GM18502 (cell line): ENCODE measurements around the gene SPDEF.

Experiments used
- ATAC-seq: cut with Tn5 transposase; IDR thresholded peaks from one replicate; pipeline ENCODE4 v1.9.1; 2021; ENCODE audit warnings: mild to moderate bottlenecking; ENCODE audit not compliant: unreplicated experiment, poor library complexity

SPDEF gene

DNA sequence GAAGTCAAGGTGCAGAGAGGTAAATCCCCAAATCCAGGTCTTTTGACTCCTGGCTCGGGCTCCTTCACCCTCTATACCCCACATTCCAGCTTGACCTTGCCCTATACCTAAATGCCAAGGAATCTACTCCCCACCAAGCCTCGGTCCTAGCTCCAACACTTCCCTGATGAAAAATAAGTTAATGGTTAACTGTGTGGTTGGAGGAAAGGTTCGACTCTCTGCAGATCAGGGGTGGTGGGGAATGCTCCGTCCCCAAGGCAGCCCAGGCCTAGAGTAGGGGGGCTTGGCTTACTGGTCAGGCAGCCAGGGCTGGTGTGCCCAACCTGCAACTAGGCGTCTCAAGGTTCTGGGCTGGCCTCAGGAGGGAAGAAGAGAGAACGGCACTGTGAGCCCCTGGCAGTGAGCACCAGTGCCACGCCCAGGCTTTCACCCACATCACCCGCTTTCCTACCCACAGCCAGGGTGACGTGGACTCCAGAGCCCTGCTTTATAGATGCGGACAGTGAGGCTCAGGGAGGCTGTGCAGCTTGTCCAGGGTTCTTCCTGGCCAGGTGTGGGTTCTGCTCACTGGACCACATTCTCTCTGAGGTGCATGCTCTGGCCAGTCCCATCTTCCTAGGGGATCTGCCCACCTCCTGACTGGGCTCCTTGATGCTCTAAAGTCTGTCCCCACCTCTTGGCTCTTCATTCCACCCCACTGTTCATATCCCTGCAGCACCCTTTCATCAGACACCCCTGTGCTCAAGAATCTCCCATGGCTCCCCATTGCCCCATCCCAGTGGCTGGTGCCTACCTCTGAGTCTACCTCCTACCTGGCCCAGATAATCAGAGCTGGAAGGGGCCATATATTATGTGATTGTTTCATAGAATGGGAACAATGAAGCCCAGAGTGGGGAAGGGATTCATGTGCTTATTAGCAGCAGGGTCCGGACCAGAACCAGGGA lies 8.2 kb downstream of the SPDEF start:
- no peak for ATAC-seq

DNA sequence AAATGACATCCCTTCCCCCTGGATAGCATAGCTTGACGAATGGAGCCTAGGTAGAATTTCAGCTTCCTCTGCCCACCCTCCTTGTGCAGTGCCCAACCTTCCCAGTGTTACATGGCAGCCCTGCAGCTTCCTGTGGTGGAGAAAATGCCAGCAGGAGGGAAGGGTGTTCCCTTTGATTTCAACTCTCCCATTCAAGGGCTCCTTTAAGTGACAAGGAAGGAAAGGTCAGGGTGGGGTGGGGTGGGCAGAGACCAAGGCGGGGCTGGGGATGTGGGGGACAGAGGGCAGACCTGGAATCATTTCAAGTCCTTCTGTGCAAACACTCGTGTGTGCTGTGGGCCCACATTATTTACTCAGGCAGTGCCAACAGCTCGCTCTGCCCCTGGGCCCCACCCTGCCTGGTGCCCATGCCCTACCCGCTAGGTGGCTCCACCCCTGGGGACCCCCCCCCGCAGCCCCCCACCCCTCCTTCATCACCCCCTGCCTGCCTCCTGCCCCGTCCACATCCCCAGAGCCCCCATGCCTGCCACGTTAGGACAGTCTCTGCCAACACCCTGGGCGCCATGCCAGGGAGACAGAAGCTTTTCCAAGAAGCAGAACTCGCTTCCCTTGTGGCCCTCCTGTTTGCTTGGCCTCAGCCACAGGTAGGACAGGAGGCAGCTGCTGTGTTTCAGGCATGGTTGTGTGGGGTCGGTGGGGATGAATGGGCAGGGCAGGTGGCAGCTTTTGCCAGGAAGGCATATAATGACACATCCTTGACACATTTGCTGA lies 9.4 kb downstream of the SPDEF start:
- no peak for ATAC-seq

DNA sequence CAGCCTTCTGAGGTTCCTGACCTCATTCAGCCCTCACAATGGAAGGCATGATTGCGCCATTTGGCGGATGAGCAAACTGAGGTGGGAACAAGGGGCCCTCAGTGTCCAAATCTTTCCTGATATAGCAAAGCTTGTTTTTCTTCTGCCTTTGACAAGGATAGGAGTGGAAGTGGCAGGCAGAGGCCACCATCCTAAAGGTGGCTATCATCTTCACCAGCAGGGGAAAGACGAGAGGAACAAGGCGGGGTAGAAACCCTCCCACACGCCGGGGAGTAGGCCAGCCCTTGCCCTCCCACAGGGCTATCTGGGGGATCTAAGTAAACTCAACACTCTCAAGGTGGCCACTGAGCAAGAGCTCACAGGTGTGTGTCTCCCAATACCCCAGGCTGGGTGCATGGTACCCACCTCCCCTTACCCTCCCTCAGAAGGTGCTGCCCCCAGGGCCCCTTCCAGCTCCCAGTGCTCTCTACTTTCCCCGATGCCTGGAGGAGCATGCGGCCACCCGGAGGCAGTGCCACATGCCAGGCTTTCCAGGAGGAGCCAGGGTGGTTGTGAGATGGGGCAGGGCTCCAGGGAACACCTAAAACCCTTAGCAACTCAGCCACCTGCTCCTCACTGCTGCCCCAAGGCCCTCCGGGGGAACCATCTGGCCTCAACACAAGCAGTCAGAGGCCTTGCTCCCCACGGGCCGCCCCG lies 11.2 kb downstream of the SPDEF start:
- ATAC-seq, result no peak

DNA sequence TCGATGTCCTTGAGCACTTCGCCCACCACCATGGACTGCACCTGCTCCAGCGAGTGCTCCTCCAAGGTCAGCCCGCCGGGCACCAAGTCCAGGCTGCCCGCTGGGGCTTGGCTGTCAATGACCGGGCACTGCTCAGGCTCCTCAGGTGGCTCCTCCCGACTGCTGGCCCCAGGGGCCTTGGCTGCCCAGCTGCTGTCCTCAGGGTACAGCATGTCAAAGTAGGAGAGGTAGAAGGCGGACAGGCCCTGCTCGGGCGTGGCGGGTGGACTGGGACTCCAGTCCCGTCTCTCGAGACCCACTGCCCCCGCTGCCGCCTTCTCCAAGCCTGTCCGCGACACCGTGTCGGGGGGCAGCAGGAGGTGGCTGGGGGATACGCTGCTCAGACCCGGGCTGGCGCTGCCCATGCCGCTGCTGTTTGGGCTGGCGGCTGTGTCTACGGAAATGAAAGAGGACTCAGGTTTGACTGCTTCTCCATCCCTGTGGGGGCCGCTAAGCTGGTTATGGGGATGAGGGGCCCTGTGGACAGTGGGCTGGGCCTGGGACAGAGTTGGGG lies 12.0 kb downstream of the SPDEF start:
- ATAC-seq, result no peak

DNA sequence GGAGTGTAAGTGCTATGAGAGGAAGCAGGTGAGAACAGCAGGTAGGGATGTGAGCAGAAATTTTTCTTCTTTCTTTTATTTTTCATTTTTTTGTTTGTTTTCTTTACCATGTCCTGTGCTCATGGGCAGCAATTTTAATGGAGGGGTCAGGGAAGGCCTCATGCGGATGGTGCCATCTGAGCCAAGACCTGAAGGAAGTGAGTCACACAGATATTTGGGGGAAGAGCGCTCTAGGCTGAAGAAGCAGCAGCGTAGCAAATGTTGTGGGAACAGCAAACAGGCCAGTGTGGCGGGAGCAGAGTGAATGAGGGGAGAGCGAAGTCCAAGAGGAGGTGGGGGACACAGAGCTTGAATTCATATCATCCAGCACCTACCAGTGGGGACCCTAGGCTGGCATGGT lies 12.7 kb downstream of the SPDEF start:
- ATAC-seq, result no peak

DNA sequence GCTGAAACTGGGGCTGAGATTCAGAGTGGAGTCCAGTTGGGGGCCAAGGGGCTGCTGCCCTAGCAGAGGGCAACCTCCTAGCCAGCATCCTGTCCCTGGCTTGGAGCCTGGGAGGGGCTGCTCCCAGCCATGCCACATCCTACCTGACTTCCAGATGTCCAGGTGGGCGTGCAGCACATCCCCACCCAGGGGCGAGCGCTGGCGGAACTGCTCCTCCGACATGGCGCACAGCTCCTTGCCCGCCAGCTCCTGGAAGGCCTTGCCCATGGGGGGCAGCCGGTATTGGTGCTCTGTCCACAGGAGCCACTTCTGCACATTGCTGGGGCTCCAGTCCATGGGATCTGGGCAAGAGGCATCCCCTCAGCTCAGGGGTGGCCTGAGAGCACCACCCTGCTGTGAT lies 15.3 kb downstream of the SPDEF start:
- no peak for ATAC-seq

DNA sequence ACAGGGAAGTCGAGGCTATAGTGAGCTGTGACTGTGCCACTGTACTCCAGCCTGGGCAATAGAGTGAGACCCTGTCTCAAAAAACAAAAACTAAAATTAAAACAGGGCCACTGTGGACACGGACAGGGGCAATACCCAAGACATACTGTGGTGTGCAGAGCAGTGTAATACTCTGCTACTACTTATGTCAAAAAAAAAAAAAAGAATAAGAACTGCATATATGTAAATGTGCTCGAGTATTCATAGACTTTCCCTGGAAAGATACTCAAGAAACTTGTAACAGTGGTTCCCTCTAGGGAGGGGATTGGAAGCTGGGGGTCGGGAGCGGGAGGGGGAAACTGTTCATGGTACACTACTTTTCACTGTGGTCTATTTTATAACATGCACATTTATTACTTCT lies 15.9 kb downstream of the SPDEF start:
- ATAC-seq, result no peak

DNA sequence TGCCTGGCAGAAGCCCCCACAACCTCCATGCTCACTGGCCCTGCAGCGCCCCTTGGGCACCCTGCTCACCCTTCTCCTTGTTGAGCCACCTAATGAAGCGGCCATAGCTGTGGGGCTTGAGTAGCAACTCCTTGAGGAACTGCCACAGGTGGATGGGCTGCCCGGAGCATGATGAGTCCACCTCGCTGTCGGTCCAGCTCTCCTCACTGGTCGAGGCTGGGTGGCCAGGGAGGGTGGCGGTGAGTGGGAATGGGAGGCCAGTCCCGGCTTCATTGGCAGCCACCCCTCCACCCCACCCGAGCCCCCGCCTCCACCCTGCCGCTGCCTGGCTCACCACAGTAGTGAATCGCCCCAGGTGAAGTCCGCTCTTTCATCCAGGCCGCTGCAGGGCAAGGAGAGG lies 16.9 kb downstream of the SPDEF start:
- ATAC-seq, result no peak

DNA sequence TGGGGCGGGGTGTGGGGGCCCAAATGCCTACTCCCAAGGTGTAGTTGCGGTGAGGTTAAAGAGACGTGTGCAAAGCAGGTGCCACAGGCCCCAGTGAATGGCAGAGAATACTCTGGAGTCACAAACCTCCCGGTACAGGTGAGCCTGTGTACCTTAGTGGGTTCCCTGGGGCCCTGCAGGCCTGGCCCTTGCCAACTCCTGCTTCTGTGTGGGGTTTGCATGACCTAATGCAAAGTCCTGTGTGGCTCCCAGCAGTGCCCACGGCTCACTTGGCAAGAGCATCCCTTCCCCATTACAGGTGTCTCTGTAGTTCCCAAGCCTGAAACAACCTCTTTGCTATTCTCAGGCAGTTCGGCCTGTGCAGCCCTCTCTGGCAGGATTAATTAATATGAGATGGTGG lies 17.5 kb downstream of the SPDEF start:
- no peak for ATAC-seq

DNA sequence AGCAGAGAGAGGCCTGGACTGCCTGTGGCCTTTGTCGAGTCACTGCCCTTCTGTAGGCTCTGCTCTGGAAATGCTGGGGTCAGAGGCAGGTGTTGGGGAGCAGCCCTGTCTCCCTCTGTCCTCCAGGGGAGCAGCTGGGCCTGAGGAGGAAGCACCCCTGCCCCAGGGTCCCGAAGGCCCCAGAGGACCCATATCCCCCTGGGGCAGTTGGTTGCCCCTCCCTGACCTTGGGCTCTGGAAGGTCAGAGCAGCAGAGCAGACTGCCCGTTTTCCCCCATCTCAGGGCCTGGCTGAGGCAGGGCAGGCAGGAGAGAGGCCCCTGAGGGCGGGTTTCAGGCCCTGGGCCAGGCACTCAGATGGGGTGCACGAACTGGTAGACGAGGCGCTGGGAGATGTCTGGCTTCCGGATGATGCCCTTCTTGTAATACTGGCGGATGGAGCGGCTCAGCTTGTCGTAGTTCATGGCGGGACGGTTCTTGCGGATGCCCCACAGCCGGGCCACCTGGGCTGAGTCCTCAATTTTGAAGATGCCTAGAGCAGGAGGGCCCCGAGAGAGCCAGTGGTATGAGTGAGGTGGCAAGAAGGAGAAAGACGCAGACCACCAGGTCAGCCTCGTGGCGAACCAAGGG lies 18.1 kb downstream of the SPDEF start:
- ATAC-seq, result no peak

DNA sequence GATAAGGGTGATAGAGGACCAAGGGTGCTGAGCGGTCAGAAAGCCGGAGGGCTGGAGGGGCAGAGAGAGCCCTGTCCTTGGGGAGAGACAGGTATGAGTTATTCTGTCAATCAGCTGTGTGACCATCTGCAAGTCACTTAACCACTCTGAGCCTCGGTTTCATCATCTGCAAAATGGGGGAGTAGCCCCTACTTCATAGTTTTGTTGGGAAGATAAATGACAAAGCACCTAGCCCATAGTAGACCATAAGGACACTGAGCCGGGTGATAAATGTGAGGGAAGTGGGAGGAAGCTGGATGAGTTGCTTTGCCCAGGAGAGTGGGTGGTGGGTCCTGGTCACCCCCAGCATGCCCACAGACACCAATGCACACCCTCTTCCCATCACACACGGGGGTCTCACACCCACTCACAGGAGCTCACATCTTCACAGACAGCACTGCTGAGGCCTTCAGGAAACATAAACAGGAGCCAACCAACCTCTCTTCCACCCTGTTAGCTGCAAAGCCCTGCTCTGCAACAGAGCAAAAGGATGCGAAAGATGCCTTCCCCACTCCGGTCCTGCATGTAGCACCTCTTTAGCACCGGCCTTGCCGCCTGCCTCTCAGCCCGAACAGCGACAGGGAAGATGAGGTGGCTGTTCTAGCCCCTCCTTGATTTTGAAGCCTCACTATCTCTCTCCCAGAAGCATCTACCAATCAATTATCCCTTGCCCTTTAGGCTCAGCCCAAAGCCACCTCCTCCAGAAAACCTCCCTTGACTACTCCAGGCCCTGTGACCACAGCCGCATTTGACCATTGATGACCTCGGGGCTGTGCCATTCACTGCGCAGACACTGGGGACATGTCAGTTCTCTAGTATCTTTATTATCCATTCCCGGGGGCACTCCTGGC lies 18.9 kb downstream of the SPDEF start:
- ATAC-seq, result no peak

DNA sequence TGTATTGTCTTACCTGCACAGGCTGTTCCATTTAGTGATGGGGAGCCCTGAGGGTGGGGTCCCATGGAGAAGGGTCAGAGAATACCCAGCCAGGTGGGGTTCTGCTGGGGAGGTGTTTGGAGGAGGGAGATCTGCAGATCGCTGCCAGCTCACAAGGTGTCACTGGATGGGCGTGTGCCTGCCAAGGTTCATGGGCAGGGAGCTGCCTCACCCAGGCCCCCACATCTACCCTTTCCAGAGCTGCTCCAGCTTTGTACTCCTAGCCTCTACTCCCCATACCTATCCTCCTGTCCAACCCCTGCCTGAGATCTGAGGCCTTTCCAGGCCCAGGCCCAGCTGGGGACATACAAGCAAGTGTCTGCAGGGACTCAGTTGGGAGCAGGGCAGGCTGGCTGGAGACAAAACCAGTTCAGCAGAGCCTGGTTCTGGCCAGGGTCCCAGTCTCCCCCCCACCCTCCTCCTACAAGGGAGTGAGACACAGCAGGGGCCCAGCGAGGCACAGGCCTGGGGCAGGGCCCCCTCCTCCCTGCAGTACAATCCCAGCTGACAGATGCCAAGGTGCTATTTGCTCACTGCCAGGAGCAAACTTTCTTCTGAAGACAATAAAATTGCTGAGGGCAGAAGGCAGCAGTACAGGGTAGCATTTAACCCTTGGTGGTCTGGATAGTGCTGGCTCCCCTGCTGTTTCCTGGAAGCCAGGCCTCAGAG lies 19.7 kb downstream of the SPDEF start:
- ATAC-seq, result no peak

DNA sequence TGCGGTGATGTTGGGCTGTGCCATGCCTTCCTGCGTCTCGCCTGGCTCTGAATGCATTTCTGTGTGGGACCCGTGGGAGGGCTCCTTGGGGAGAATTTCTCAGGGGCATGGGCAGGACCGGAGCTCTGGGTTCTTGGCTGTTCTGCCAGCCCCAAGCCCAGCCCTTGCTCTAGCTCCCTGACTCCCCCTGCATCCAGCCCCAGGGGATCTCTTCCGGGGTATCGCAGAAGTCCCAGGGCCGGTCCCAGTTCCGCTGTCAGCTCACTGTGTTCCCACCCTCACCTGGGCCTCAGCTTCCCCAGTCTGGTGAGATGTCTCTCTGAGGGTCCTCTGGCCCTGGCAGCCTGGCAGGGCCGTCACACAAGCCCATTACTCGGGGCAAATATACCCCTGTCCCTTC lies 20.5 kb downstream of the SPDEF start:
- no peak for ATAC-seq

DNA sequence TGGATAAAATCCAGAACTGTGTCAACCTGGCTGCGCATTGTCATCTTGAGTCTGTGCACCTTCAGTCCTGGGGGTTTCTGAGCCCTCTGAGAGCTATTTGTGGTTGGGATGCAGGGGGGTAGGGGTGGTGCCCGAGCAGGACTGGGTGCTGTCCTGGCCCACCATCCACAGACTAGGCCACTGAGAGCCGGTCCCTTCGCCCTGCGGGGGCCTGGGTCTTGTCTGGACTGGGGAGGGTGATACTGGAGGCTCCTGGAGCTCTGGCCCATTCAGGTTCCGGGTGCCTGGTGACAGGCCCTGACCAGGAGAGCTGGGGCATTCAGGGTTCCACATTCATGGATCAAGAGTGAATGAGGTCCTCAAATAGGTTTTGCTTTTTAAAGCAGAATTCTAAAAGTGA lies 20.9 kb downstream of the SPDEF start:
- ATAC-seq, result no peak

DNA sequence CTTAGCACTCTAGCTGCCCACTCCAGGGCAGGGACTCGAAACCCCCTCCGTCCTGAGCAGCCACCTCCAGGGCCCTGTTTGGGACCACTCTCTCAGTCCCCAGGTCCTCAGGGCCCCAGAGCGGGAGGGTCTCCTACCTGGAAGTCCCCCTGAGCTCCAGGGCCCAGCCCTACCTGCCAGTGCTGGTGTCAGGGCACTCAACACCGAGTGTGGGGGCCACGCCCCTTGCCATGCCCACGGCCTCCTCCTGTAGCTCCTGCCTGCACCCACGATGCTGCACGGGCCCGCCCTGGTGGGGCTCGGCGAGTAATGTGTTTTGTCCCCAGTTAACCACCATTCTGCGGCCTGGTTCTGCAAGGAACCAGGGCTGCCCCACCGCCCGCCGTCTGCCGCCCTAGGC lies 21.5 kb downstream of the SPDEF start:
- no peak for ATAC-seq

DNA sequence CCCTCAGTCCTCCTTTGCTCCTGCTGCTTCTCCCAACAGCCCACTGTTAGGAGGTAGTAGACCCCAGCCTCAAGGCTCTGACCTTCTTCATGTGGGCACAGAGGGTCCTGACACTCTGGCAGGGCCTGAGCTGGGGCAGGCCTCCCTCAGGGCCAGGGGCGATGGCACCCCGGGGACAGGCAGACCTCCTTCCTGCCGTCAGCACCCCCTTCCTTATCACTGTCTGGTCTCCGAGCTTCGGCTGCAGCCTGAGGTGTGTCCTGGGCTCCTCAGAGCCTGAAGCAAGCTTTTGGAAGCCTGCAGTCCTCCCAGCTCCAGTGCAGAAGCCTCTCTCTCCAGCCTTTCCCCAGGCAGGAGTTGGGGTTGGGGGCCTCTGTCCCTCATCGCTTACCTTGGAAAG lies 22.0 kb downstream of the SPDEF start:
- ATAC-seq, result no peak

DNA sequence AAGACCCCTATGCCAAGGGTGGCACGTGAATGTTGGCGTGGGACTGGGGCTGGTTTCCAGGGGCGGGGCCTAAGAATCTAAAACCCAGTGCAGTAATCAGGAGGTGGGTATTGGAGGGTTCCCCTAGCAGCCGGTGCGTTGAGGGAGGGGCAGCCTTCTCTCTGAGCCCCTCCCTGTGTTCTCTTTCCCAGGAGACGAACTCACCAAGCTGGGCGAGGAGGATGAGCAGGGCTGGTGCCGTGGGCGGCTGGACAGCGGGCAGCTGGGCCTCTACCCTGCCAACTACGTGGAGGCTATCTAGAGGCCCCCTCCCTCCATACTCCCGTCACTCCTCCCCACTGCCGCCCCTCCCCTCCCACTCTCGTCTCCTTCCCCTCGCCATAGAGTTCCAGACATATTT lies 23.9 kb downstream of the SPDEF start:
- no peak for ATAC-seq

DNA sequence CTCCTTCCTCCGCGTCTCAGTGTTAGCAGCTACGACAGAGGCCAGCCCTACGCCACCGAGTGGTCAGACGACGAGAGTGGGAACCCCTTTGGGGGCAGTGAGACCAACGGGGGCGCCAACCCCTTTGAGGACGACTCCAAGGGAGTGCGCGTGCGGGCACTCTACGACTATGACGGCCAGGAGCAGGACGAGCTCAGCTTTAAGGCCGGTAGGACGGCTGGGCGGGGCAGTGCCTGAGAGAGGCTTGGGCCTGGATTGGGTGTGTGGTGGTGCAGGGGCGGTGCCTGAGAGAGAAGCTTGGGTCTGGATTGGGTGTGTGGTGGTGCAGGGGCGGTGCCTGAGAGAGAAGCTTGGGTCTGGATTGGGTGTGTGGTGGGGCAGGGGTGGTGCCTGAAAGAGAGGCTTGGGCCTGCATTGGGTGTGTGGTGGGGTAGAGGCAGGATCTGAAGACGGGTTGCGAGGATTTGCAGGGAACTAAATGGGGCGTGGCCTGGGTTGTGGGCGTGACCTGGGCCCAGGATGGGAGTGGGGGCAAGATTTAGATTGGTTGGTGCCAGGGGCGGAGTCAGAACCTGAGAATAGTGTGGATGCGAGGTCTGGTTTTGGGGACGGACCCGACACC lies 24.4 kb downstream of the SPDEF start:
- no peak for ATAC-seq
